Activated T-helper 17 cell treated with anti-CD3 and anti-CD28 coated beads, Interleukin-2, amount 50 U/mL, for 72 hours (primary cell): ENCODE data around the gene SLC25A22. TPM values are rescaled to one million over a fixed set of nuclear protein-coding genes. Genes with fewer than 3 reads are reported as not detected.
A peak's percentile ranks its signal among the peaks of the same experiment; 100 is the strongest.

Experiments used
- ATAC-seq: fragments of 150-1000 bp; cut with Tn5 transposase; replicated peaks from 2 replicates; pipeline ENCODE4 v1.10.0; 2021; ENCODE audit warnings: mild to moderate bottlenecking, moderate library complexity
- H3K27ac Mint-ChIP-seq: one replicate; pipeline ENCODE4 v1.8.0; 2022; ENCODE audit warnings: mixed read lengths
- H3K27me3 Mint-ChIP-seq: one replicate; pipeline ENCODE4 v1.8.0; 2022; ENCODE audit warnings: mixed read lengths
- H3K36me3 Mint-ChIP-seq: one replicate; pipeline ENCODE4 v1.8.0; 2022; ENCODE audit warnings: low read depth, mild to moderate bottlenecking, mixed read lengths
- H3K4me1 Mint-ChIP-seq: one replicate; pipeline ENCODE4 v1.8.0; 2022; ENCODE audit warnings: mixed read lengths
- H3K4me3 Mint-ChIP-seq: one replicate; pipeline ENCODE4 v1.8.0; 2022; ENCODE audit warnings: mild to moderate bottlenecking, mixed read lengths
- H3K9me3 Mint-ChIP-seq: one replicate; pipeline ENCODE4 v1.8.0; 2022; ENCODE audit warnings: mixed read lengths
- total RNA-seq, 2 donors: library from RNA; stranded (reverse); gene quantifications; one replicate each; pipeline ENCODE4 v1.2.3, GENCODE V29; 2022

SLC25A22 gene
- total RNA-seq, 2 donors from 2014 or later = 27.9 to 62.2 TPM

- H3K4me3 Mint-ChIP-seq = no peak overlapping the region
- no peak overlapping the region for H3K27ac Mint-ChIP-seq
- no peaks in the 10 kb centered on the region for H3K27me3 Mint-ChIP-seq
- H3K36me3 Mint-ChIP-seq = peaks cover 87% of the 10 kb centered on the region
- no peak for ATAC-seq
- no peaks in the 10 kb centered on the region for H3K9me3 Mint-ChIP-seq
- no peaks in the 10 kb centered on the region for H3K4me1 Mint-ChIP-seq
Measured at GRCh38 chr11:763073-763463, 35.0 kb downstream of the SLC25A22 start.

GRCh38 chr11:762421-763072 is 35.5 kb downstream of the SLC25A22 start:
- ATAC-seq = no peak
- no peak overlapping the region for H3K27ac Mint-ChIP-seq

GRCh38 chr11:761526-762108 is 36.5 kb downstream of the SLC25A22 start:
- ATAC-seq = no peak
- no peak overlapping the region for H3K27ac Mint-ChIP-seq

More at GRCh38 chr11:762421-763072, 35.5 kb downstream of the SLC25A22 start:
- Mint-ChIP-seq H3K4me1 (no peaks in the 10 kb centered on the region), H3K36me3 (peaks cover 92% of the 10 kb centered on the region), H3K4me3 (no peak overlapping the region), H3K9me3 (no peaks in the 10 kb centered on the region), H3K27me3 (no peaks in the 10 kb centered on the region)

GRCh38 chr11:760236-760635 is 37.8 kb downstream of the SLC25A22 start:
- Mint-ChIP-seq H3K4me1 (no peaks in the 10 kb centered on the region), H3K27me3 (no peaks in the 10 kb centered on the region), H3K9me3 (no peaks in the 10 kb centered on the region), H3K36me3 (peaks cover 95% of the 10 kb centered on the region), H3K27ac (no peak overlapping the region), H3K4me3 (no peak overlapping the region)
- no peak for ATAC-seq

More at GRCh38 chr11:761526-762108, 36.5 kb downstream of the SLC25A22 start:
- H3K9me3 Mint-ChIP-seq = no peaks in the 10 kb centered on the region
- no peak overlapping the region for H3K4me3 Mint-ChIP-seq
- no peaks in the 10 kb centered on the region for H3K27me3 Mint-ChIP-seq
- peaks cover 94% of the 10 kb centered on the region for H3K36me3 Mint-ChIP-seq
- no peaks in the 10 kb centered on the region for H3K4me1 Mint-ChIP-seq

- peak overlapping the region; percentile 85 for H3K4me3 Mint-ChIP-seq
- H3K4me1 Mint-ChIP-seq = no peaks in the 10 kb centered on the region
- H3K27ac Mint-ChIP-seq = peak overlapping the region; percentile 30
- no peaks in the 10 kb centered on the region for H3K9me3 Mint-ChIP-seq
- H3K27me3 Mint-ChIP-seq = no peaks in the 10 kb centered on the region
- no peak for ATAC-seq
- H3K36me3 Mint-ChIP-seq = no peaks in the 10 kb centered on the region
Measured at GRCh38 chr11:749731-750130, 48.4 kb downstream of the SLC25A22 start.

GRCh38 chr11:748007-748359 is 50.1 kb downstream of the SLC25A22 start:
- peak overlapping the region; percentile 78 for H3K27ac Mint-ChIP-seq
- no peaks in the 10 kb centered on the region for H3K36me3 Mint-ChIP-seq
- H3K9me3 Mint-ChIP-seq = no peaks in the 10 kb centered on the region
- ATAC-seq = no peak
- peak overlapping the region; percentile 85 for H3K4me3 Mint-ChIP-seq
- no peaks in the 10 kb centered on the region for H3K4me1 Mint-ChIP-seq
- H3K27me3 Mint-ChIP-seq = no peaks in the 10 kb centered on the region

GRCh38 chr11:747158-748006 is 50.7 kb downstream of the SLC25A22 start, which contains the start of gene TALDO1:
TALDO1 (plus strand) TSS chr11:747464; CDS start chr11:747482, 18 bp downstream.
- Mint-ChIP-seq H3K27me3 (no peaks in the 10 kb centered on the region), H3K36me3 (no peaks in the 10 kb centered on the region), H3K27ac (peak within 1 kb of the TSS; percentile 78), H3K9me3 (no peaks in the 10 kb centered on the region), H3K4me1 (no peaks in the 10 kb centered on the region), H3K4me3 (peak within 1 kb of the TSS; percentile 86)
- ATAC-seq = peak; percentile 96

- Mint-ChIP-seq H3K4me1 (no peaks in the 10 kb centered on the region), H3K36me3 (no peaks in the 10 kb centered on the region), H3K27me3 (no peaks in the 10 kb centered on the region), H3K4me3 (peak overlapping the region; percentile 86), H3K27ac (peak overlapping the region; percentile 74), H3K9me3 (no peaks in the 10 kb centered on the region)
- peak; percentile 47 for ATAC-seq
Measured at GRCh38 chr11:746289-747157, 51.6 kb downstream of the SLC25A22 start.

GRCh38 chr11:745428-745827 is 52.7 kb downstream of the SLC25A22 start:
- no peaks in the 10 kb centered on the region for H3K9me3 Mint-ChIP-seq
- no peaks in the 10 kb centered on the region for H3K27me3 Mint-ChIP-seq
- H3K4me1 Mint-ChIP-seq = no peaks in the 10 kb centered on the region
- no peak for ATAC-seq
- H3K27ac Mint-ChIP-seq = no peak overlapping the region
- no peak overlapping the region for H3K4me3 Mint-ChIP-seq
- H3K36me3 Mint-ChIP-seq = no peaks in the 10 kb centered on the region

- Mint-ChIP-seq H3K36me3 (no peaks in the 10 kb centered on the region), H3K27me3 (no peaks in the 10 kb centered on the region), H3K9me3 (no peaks in the 10 kb centered on the region), H3K27ac (no peak overlapping the region), H3K4me3 (no peak overlapping the region), H3K4me1 (peaks cover 3% of the 10 kb centered on the region)
- ATAC-seq = no peak
Measured at GRCh38 chr11:742571-743201, 55.4 kb downstream of the SLC25A22 start.

- no peaks in the 10 kb centered on the region for H3K36me3 Mint-ChIP-seq
- H3K4me1 Mint-ChIP-seq = peaks cover 7% of the 10 kb centered on the region
- no peak overlapping the region for H3K4me3 Mint-ChIP-seq
- ATAC-seq = no peak
- H3K27ac Mint-ChIP-seq = no peak overlapping the region
- H3K27me3 Mint-ChIP-seq = no peaks in the 10 kb centered on the region
- H3K9me3 Mint-ChIP-seq = no peaks in the 10 kb centered on the region
Measured at GRCh38 chr11:742156-742546, 55.9 kb downstream of the SLC25A22 start.
